HepG2 (cell line): ENCODE results near the gene RSPH4A. TPM values are rescaled to one million over a fixed set of nuclear protein-coding genes. Genes with fewer than 3 reads are reported as not detected.

ENCODE experiments used
- AHDC1 ChIP-seq: sonication (generic); formaldehyde crosslinking; IDR thresholded peaks from 2 replicates; pipeline ENCODE4 v1.5.1; 2020; ENCODE audit warnings: mild to moderate bottlenecking, missing genetic modification reagents, borderline replicate concordance
- AKNA ChIP-seq: sonication (generic); formaldehyde crosslinking; IDR thresholded peaks from 2 replicates; pipeline ENCODE4 v1.4.0; 2020; ENCODE audit warnings: missing genetic modification reagents, borderline replicate concordance
- ATF2 ChIP-seq: sonication (generic); formaldehyde crosslinking; IDR thresholded peaks from 2 replicates; pipeline ENCODE4 v1.4.0; 2020; ENCODE audit warnings: missing genetic modification reagents
- FOXO4 ChIP-seq: sonication (generic); formaldehyde crosslinking; conservative IDR thresholded peaks from 2 replicates; pipeline ENCODE4 v1.8.1; 2023; ENCODE audit warnings: missing genetic modification reagents
- HBP1 ChIP-seq: IDR thresholded peaks from 2 replicates; pipeline ENCODE4 v1.6.1; 2016; ENCODE audit warnings: low read depth, control low read depth
- LRRFIP1 ChIP-seq: sonication (generic); formaldehyde crosslinking; conservative IDR thresholded peaks from 2 replicates; pipeline ENCODE4 v1.4.0; 2020; ENCODE audit warnings: missing genetic modification reagents
- SALL2 ChIP-seq: sonication (generic); formaldehyde crosslinking; IDR thresholded peaks from 2 replicates; pipeline ENCODE4 v1.8.1; 2023; ENCODE audit warnings: mild to moderate bottlenecking, missing genetic modification reagents, inconsistent platforms
- SPEN ChIP-seq: sonication (generic); formaldehyde crosslinking; IDR thresholded peaks from 2 replicates; pipeline ENCODE4 v1.5.1; 2020; ENCODE audit warnings: low read depth, mild to moderate bottlenecking, missing genetic modification reagents
- ZNF614 ChIP-seq: IDR thresholded peaks from 2 replicates; pipeline ENCODE4 v1.6.1; 2018; ENCODE audit warnings: missing biosample characterization, missing genetic modification reagents, inconsistent platforms, borderline replicate concordance
- polyA plus RNA-seq, 8 experiments: library from polyadenylated mRNA; depleted of rRNA in 3 of 8; stranded (reverse) in 7 of 8; unstranded in 1 of 8; fragments of >200 nt; fragmentation: Illumina TruSeq in 4 of 8; extraction: Trizol in 4 of 8; gene quantifications; 2 replicates each; pipeline versions ENCODE4 v1.2.1 to v1.2.3, GENCODE V29; 2011 to 2016; ENCODE audit warnings: low read depth in 4 of 8, missing spikeins in 1 of 8, mixed read lengths in 1 of 8; ENCODE audit not compliant: insufficient read depth in 1 of 8
- total RNA-seq, 5 experiments: library from RNA; depleted of rRNA; stranded (reverse); fragments of >200 nt; fragmentation: Illumina TruSeq; extraction: Trizol; gene quantifications; 2 replicates each; pipeline ENCODE4 v1.2.3, GENCODE V29; 2016; ENCODE audit warnings: low read depth in 1 of 5

Gene RSPH4A
- total and polyA plus RNA-seq, 2 of the 13 experiments (the other 11 are each of a cell fraction or from before 2014, with no cell fraction given) = 0.24 to 0.40 TPM

- TF ChIP-seq AHDC1 (no peak), SPEN (CRISPR knock-in tag) (no peak), LRRFIP1 (no peak), HBP1 (CRISPR knock-in tag) (0 out of 2 replicates have a peak, but pooled peaks have one; percentile 24), FOXO4 (no peak), ATF2 (CRISPR knock-in tag) (no peak), SALL2 (CRISPR knock-in tag) (no peak), ZNF614 (CRISPR knock-in tag) (no peak), AKNA (CRISPR knock-in tag) (no peak)
Observed at GRCh38 chr6:116633685-116634084, 17.4 kb downstream of the RSPH4A start (continued).
